ENCODE results near the gene NPC1L1.

The NPC1L1 gene

DNA sequence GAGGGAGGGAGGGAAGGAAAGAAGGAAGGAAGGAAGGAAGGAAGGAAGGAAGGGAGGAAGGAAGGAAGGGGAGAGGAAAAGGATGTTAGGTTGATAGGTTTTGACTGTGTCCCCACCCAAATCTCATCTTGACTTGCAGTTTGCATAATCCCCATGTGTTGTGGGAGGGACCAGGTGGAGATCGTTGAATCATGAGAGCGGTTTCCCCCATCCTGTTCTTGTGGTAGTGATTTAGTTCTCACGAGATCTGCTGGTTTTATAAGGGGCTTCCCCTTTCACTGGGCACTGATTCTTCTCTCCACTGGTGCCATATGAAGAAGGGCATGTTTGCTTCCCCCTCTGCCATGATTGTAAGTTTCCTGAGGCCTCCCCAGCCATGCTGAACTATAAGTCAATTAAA lies 35.5 kb downstream of the NPC1L1 start:
- DNase-seq = peak; percentile 12

- no peak for DNase-seq
Measured at GRCh38 chr7:44498230-44498954, 42.7 kb downstream of the NPC1L1 start.

DNA sequence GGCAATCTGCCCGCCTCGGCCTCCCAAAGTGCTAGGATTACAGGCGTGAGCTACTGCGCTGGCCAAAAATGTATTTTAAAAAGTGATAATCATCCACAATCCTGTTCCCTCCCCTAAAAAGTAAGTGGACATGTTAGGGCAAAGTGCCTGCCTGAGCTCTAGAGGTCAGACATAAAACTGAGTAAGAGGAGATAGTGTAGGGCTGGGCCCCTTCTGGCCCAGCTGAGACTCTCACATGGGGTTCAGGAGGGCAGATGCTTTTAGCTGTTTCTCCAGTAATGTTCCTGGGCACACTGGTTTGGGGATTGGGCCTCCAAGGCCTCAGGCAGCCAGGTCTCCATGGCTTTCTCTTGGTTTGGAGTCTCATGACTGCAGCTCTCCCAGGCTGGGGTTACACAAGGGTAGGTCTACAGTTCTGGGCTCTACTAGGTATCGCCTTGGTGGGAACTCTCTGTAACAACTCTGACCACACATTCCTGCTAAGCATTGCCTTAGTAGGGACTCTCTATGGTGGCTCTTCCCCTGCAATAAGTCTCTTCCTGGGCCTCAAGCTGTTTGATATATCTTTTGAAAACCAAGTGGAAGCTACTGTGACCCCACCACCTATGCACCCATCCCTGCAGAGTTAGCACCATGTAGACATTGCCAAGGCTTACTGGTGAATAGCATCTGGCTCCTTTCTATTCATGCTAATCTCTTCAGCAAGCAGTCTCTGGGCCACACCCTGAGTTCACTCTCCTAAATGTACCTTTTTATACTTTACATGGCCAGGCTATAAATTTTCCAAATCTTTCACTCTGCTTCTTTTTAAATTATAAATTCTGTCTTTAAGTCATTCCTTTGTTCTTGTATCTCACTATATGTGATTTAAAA lies 43.7 kb downstream of the NPC1L1 start:
- DNase-seq = no peak

- DNase-seq = no peak
Measured at GRCh38 chr7:44496385-44496784, 44.7 kb downstream of the NPC1L1 start.

- no peak for DNase-seq
Measured at GRCh38 chr7:44494960-44495359, 46.2 kb downstream of the NPC1L1 start.

DNA sequence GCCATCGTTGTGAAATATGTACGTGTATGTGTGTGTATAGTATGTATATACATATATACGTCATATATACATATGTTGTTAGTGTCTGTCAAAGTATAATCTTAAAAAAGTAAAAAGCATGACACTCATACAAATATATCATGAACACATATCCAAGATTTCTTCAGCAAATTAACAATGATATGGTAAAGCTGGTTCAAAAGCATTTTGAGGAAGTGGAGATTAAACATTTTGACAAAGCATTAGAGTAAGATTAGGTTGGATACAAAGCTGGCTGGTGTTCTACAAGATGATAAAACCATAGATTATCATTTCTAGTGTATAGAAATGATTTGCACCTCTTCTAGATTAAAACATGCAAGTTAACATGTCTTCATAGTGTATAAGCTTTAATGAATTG lies 49.9 kb downstream of the NPC1L1 start:
- no peak for DNase-seq

DNA sequence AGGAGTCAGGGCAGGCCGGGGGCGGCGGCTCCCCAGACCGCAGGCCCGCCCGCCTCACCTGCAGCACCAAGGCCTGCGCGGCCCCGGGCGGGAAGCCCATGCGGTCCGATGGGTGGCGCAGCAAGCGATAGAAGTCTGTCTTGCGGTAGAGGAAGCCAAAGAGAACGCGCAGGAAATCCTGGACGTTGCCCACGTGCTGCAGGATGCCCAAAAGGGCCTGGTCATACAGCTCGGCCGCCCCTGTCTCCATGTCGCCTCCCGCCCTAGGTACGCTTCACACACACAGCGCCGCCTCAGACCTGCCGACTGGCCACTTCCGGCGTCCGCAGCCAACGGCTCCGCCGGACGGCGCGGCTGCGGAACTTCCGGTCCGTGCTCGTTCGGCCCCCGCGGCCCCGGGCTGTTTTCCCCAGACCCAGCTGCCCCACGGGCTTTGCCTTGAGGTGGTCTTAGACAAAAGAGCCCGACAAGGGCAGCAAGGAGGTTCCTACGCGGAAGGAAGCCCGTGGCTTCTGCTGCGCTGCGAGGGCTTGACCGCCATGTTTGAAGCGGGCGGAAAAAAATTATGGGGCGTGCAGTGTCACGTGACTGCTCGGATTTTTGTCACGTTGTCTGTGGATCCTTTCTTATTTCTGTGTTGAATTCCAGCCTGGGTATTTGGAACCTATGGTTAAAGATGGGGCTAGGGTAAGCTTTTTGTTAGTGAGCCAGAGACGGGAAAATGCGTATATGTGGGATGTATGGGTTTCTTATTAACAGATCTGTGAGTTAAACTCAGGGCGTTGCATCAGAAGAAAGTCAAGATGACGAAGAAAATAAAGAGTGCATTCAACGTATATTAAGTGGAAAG lies 50.6 kb downstream of the NPC1L1 start, which contains the start of gene NUDCD3:
NUDCD3 (minus strand) TSS at position 308 of the 850 bp plus-strand sequence; CDS start at position 250, 58 bp downstream.
- DNase-seq = peak; percentile 86

DNA sequence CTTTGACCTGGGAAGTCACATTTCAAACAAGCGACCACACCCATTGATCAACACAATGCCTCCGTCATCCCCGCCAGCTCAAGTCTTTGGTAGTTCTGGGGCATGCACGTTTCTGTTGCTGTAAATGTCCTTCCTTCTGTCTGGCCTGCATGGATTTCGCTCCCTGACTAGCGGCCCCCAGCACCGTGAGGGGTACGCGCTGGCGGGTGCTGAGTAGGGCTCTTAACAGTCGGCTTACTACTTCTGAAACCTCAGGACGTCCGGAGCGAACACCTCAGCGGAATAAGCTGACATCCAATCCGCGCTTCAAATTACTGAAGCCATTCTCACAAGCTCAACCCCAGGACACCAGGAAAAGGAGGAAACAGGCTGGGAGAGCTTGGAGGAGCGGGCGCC lies 51.2 kb downstream of the NPC1L1 start:
- DNase-seq = peak; percentile 64

DNA sequence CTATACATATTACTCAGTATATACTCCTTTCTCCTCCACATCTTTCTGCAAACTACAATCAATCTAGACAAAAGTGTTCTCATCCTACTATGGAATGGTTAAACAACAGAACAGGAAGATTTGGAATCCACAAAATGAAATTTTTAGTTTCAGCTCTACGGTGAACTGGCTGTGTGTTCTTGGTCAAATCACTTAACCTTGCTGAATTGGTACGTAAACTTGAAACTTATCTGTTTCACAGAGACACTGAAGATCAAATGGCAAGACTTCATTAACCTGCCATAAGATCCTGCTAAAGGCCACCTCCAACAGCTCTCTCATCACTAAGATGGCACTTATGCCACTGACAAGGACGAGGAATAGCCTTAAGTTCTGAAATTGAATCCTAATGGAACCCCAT lies 52.2 kb downstream of the NPC1L1 start:
- no peak for DNase-seq

DNA sequence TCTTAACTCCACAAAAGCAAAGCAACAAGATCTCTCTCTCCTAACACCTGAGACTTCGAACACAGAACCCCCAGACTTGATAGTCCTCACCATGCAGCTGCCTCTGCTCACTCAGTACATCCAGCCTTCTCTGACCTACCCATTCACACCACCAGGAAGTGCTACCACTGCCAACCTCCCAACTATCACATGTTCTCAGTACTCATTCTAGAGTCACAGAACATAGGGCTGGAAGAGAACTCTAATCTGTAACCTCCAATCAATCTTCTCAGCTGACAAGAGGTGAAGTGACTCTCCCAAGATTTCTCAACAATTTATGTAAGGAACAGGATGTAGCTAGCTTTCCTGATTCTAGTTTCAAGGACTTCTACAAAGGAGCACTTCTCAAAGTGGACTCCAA lies 54.4 kb downstream of the NPC1L1 start:
- peak; percentile 27 for DNase-seq

GRCh38 chr7:44486001-44486400 lies 55.1 kb downstream of the NPC1L1 start:
- DNase-seq = no peak

DNA sequence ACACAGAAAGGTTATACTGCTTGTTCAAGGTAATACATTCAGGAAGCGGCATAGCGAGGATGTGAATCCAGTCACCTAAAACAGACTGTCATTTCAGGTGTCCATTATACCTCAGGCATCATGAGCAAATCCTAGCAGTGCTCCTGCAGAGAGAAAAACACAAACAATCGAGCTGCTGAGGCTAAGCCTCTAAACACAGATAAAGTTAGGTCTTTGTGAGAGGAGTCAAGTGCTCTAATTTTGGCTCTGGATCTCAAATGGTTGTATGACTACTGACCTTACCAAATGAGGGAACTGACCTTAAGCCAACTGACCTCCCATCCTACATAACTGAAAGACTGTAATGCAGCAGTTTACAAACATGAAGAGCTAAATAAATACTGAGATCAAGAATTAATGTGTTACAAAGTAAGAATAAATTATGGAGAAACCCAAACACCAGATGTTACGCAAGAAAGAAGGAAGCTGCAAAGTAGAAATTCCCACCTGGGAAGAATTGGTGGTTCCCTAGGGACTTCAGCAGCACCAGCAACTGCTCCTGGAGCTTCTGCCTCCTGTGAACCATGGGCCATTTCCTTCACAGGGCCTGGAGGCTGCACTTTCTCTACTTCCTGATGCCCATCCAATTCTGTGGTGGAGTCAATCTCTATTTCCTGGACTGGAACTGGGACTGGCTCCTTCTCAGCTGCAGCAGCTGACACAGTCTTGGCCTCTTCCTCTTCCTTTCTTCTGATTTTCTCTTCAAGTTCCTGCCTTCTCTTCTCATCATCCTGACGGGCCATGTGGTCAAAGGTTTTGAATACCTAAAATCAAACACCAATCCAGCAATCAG lies 56.4 kb downstream of the NPC1L1 start:
- no peak for DNase-seq

DNA sequence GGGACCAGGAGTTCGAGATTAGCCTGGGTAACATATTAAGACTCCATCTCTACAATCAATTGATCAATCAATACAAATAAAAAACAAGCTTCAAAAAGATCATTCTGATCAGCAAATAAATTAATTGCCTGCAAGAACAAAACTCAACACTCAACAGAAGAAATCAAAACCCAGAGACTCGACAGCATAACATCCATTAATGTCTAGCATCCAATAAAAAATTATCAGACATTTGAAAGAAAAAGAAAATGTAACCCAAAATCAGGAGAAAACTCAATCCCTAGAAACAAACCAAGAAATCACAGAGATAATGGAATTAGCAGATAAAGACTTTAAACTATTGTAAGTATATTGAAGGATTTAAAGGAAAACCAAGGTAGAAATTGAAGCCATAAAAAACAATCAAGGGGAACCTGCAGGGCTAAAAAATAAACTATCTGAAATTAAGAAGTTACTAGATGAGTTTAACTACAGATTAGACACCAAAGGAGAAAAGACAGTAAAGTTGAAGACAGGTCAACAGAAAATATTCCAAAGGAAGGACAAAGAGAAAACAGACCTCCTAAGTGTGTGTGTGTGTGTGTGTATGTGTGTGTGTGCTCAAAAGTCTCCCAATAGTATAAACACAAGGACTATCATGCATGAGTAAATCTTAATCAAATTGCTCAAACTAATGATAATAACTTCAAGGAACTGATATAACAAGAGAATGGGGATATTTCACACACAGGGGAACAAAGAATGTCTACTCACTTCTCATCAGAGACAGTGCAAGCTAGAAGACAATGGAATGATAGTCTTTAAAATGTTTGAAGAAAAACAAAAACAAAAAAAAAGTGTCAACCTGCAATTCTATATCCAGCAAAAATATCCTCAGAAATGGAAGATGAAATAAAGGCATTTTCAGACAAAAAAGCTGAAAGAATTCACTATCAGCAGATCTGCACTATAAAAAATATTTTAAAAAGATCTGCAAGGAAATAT lies 58.3 kb downstream of the NPC1L1 start:
- no peak for DNase-seq

- no peak for DNase-seq
Measured at GRCh38 chr7:44477938-44478337, 63.2 kb downstream of the NPC1L1 start.

- DNase-seq = peak; percentile 77
Measured at GRCh38 chr7:44477063-44477830, 63.9 kb downstream of the NPC1L1 start.

GRCh38 chr7:44476313-44476712 lies 64.8 kb downstream of the NPC1L1 start:
- DNase-seq = no peak

DNA sequence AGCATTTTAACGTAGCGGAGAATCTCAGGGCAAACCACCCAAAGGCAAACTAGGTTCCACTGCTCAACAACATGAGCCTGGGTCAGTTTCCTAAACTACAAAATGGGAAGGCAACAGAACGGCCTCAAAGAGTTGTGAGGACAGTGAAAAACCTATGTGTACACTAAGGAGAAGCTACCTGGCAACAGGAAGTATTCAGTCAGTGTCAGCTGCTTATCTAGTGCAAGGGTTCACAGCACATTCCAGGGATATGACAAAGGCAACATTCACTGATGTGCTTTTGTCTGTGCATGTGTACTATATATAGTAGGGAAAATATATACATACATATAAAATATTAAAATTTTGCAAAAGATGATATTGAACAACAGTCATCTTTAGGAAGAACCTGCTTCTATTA lies 67.8 kb downstream of the NPC1L1 start:
- DNase-seq = no peak

DNA sequence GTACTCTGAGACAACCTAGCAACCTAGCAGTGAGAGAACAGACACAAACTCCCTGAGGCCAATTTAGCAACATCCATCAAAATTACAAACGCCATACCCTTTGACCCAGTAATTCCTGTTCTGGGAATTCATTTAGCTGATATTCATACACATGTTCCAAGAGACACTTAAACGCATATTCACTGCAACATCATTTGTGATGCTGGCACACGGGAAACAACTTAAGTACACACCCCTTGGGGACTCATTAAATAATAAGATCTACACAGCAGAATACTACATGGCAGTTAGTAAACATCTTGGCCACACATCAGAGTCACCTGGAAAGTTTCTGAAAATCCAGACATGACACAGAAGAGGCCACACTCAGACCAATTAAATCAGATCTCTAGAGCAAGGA lies 68.3 kb downstream of the NPC1L1 start:
- DNase-seq = no peak

DNA sequence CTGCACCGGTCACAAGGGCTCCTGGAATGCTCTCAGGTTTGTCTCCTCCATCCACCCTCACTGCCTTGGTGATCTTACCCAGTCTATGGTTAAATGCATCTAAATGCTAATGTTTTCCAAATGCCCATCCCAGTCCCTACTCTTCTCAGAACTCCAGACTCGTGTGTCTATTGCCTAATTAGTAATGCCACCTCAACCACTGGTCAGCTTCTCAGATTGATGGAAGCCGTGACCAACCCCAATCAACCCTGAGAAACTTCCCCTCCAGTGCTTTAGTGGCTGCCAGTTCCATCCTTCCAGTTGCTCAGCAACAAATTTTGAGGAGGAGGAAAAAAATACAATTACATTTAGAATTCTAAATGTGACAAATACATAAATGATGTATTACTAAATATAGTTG lies 69.3 kb downstream of the NPC1L1 start:
- no peak for DNase-seq

- DNase-seq = no peak
Measured at GRCh38 chr7:44471436-44471835, 69.7 kb downstream of the NPC1L1 start.
